GM18909 (cell line): Measurements from ENCODE around the gene HGS.
"Not testable (repeated sequence)": the region's sequence is repeated elsewhere in the genome, so short reads cannot be mapped to it uniquely, and the experiment has no call there.

Experiments used
- ATAC-seq: cut with Tn5 transposase; IDR thresholded peaks from one replicate; pipeline ENCODE4 v1.9.1; 2021; ENCODE audit warnings: mild to moderate bottlenecking; ENCODE audit not compliant: unreplicated experiment, poor library complexity

HGS gene

DNA sequence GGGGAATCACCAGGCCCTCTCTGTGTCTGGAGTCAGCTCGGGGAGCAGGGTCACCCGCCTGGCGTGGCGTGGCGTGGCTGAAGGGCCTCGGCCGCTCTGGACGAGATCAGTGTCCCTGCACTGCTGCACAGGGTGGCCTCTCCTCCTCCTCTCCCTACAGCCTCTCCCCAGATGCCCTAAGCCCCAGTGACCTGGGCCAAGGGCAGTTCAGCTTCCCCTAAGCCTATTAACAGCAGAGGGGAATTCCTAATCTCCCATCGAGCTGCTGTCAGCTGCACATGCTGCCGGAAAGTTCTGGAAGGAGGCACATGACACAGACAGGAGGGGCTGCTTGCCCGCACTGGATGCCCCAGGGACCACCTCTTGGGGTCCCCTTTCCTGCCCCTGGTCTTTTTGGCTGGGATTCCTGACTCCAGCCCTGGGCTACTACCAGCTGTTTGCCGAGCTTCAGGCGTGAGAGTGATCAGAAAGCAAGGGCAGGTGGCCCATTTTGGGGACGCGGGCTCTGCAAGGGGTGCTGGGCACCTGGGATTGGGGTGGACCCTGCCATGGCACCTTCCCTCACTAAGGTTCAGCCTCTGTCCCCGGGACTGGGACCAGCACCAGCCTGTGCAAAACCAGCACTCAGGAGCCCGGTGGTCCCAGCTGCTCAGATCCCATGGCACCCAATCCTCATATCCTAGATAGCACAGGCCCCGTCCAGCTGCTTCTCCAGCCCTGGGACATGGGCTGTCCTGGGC is 28.3 kb upstream of the HGS start:
- ATAC-seq = no peak

DNA sequence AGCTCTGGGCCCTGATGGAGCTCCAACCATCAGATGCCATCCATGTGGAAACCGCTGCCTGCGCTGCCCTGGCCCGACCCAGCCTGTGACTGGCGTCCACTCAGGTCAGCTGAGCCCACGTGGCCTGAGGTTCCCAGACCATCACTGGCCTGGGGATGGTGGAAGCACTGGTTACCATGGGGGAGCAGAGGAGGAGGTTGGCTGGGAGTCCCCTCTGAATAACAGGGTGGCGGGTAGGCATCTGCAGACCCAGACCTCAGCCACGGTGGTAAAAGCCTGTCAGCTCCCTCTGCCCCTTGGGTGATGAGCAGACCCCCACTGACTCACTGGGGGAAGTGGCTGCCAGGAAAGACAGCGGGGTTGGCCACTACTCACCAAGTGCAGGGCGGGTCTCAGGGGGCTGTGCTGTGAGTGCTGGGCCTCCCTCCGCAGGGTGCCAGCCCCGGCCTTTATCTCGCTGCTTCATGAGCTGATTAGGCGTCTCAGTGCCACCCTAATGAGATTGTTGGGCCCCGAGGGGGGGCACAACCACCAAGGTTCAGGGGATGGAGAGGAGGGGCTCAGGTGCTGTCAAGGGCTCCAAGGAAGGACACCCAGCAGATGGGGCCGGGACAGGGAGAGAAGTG is 27.6 kb upstream of the HGS start, which contains the start of gene PDE6G:
Gene PDE6G (minus strand): TSS at position 425 of the 626 bp plus-strand sequence. CDS start 3,237 bp downstream, outside the sequence.
- no peak for ATAC-seq

DNA sequence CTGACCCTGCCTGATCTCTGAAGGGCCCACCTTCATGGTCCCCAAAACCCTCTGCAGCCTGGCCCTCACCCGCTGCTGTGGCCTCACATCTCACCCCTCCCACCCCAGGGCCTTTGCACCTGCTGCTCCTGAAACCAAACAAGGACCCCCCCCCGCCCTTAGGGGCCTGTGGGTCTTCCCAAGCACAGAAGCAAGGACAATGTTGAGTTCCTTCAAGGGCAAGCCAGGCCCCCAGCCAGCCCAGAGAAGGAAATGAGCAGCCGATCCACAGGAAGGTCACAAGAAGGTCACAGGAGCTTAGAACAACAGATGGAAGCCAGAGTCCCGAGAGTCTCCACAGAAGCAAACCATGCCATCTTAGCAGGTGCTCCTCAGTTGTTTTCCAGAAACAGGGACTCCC is 27.0 kb upstream of the HGS start:
- ATAC-seq = no peak

DNA sequence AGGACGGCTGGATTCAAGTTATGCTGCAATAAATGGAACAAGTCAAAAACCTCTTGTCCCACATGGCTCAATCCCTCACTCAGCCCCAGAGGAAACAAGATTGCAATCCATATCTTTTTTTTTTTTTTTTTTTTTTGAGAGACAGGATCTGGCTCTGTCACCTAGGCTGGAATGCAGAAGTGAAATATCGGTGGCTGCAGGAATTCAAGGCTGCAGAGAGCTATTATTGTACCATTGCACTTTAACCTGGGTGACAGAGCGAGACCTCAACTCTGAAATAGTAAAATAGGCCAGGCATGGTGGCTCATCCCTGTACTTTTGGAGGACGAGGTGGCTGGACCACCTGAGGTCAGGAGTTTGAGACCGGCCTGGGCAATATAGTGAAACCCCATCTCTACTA is 24.8 kb upstream of the HGS start:
- no peak for ATAC-seq

GRCh38 chr17:81660441-81660840 is 23.4 kb upstream of the HGS start:
- no peak for ATAC-seq

DNA sequence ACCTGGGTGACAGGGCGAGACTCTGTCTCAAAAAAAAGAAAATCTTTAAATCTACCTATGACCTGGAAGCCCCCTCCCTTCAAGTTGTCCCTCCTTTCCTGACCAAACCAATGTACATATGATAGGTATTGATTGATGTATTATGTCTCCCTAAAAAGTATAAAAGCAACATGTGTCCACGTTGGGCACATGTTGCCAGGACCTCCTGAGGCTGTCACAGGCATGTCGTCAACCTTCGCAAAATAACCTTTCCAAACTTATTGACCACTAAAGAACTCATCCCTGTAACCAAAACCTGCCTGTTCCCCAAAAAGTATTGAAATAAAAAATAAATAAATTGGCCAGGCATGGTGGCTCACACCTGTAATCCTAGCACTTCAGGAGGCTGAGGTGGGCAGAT is 21.8 kb upstream of the HGS start:
- no peak for ATAC-seq

DNA sequence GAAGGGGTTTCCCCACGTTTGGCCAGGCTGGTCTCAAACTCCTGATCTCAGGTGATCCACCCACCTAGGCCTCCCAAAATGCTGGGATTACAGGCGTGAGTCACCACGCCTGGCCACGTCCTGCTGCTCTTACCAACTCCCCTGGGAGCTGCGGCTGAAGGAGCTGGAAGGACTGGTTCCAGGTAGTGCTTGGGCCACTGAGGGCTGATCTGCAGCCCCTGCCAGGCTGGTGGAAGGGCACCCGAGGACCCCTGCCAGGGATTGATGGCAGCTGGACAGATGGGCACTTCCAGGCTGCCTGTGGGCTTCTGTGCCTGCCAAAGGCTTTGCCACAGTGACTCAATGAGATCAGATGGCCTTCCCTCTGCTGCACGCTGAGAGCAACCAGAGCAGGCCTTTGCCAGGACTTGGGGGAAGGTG is 19.8 kb upstream of the HGS start:
- no peak for ATAC-seq

DNA sequence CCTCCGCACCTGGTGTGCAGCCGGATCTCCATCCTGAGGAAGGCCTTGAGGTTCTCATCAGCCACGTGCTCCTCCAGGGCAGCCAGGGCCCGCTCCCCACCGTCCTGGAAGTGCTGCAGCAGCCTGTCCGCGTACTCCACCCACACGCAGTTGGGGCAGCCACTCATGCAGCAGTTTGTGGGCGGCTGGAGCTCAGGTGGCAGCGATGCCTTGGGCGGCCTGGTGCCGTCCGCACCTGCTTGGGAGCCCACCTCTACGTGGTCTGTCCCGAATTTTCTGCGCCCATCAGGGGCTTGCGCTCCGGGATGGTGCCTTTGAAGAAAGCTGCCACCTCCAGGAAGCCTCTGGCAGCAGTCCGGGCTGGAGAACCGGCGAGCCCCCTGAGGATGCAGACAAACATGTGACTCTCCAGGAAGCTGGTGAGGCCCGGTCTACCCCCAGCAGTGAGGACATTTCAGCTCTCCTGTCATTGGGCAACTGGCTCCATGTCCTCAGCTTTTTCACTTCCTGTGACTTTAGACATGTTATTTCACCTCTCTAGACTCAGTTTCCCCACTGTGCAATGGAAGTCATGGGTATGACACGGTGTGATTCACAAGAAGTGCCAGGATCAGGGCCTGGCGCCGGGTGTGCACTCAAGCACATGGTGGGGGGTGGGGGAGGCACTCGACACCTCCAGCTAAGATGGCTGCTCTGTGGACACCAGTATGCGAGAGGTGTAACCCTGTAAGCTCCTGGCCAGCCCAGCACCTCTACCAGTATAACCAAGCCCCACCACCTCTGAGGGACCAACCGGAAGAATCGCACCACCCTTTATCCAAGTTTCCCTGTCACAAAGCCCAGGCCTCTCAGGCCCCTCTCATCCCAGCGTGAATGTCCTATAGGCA is 18.4 kb upstream of the HGS start:
- peak; percentile 27 for ATAC-seq

DNA sequence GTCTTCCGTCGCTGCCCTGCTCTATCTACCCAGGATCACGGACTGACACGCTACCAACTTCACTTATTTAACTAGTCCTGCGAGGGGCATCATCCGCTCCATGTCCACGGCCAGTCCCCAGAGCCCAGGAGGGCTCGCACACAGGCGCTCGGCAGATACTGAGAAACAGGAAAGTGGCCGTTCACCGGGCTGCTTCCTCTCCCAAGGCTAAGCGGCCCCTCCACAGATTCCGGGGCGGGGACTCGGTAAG is 17.8 kb upstream of the HGS start:
- ATAC-seq = no peak

- ATAC-seq = peak; percentile 92
Measured at GRCh38 chr17:81666342-81667191, 17.2 kb upstream of the HGS start, which contains the start of the genes CCDC137 and OXLD1. Gene CCDC137, plus strand, starts transcription at chr17:81666737. Its CDS starts 30 bp downstream, at chr17:81666767. Gene OXLD1, minus strand, starts transcription at chr17:81666605. Its CDS starts 28 bp downstream, at chr17:81666577.

GRCh38 chr17:81667754-81668153 is 16.1 kb upstream of the HGS start:
- ATAC-seq = no peak

DNA sequence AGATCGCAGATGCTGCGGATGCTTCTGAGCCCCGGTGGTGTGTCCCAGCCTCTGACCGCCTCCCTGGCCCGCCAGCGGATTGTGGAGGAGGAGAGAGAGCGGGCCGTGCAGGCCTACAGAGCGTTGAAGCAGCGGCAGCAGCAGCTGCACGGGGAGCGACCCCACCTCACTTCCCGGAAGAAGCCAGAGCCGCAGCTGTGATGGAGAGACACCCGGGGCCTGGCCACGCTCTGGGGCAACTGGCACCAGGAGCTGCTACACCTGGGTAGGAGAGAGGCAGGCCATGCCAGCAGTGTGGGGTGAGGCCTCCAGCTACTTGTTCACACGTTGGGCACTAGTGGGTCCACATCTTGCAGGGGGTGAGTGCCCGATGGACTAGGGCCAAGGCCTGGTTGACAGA is 11.3 kb upstream of the HGS start:
- no peak for ATAC-seq

DNA sequence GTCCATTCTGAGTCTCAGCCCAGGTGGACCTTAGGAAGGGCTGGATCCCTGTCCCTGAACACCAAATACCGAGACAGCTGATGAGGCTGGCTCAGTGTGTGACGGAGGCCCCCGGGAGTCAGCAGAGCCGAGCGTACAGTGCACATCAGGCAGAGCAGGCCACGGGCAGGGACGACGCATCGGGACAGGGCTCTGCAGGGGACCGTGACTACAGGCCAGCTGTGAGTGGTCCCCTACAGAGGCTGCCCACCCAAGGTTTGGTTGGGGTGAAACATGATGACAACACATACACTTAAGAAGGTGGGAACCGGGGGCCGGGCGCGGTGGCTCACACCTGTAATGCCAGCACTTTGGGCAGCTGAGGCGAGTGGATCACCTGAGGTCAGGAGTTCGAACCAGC is 10.9 kb upstream of the HGS start:
- ATAC-seq = no peak

- no peak for ATAC-seq
Measured at GRCh38 chr17:81673561-81674258, 10.1 kb upstream of the HGS start.

DNA sequence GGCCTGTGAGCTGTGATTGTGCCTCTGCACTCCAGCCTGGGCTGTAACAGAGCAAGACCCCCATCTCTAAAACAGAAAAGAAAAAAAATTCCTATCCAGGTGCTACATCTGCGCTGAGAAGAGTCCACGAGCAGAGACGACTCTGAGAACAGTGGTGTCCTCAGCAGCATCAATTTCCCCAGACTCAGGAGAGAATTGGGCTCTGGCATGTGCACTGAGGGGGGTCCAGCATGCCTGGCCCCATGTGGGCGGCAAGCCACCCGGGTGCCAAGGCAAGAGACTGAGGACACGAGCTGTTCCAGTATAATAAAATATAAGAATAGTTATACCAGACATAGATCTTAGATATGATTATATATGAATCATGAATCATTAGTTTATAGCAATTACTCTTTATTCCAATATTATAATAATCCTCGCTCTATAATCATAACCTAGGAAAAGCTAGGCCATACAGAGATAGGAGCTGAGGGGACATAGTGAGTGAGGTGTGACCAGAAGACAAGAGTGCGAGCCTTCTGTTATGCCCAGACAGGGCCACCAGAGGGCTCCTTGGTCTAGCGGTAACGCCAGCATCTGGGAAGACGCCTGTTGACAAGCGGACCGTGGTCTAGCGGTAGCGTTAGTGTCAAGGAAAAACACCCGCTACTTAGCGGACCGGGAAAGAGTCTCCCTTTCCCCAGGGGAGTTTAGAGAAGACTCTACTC is 8.1 kb upstream of the HGS start:
- not testable (repeated sequence) for ATAC-seq

DNA sequence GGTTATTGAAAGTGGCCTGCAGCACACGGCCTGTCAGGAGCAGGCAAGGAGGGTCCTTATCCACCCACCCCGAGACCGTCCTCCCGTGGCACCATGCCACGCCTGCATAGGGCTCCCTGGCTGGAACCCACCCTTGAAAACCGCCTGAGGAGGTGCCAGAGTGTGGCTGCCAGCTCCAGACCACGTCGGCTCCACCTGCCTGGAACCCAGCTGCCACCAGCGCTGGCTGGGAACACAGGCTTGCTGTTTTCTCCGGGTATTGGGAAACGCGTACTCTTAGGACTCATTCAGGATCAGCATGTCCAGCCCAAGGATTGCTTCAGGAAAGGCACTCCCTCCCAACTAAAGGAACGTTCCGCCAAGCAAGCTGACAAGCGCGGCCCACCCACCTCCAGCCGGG is 6.9 kb upstream of the HGS start:
- ATAC-seq = no peak

DNA sequence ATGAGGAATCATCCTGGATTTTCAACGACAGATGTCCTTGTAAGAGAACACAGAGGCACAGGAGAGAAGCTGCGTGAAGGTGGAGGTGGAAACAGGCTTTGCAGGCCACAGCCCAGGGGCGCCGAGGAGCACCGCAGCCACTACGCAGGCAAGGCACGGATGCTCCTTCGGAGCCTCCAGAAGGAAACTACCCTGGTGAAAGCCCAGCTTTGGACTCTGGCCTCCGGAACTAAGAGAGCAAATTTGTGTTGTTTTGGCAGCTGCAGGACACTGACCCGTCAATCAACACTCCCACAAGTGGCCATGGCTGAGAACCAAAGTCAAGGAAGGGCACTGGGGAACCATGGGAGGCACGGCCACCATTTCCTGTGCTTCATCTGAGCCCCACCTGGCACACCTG is 3.7 kb upstream of the HGS start:
- ATAC-seq = no peak

DNA sequence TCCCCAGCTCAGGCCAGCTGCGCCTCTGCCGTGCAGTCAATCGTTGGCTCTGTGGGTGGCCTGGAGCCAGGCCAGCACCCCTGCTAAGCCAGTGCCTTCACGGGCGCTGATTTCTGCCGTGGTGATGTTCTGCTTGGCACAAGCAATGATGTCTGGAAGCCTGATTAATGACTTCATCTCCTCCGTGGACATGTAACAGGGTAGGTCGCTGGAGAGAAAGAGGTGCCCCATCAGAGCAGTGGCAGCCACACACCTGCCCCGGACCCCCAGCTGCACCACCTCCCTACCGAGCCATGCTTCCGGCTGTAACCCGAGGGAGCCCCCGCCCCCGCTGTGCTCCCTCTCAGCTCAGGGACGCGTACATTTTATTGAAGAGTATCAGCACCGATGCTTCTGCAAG is 2.1 kb upstream of the HGS start:
- no peak for ATAC-seq

DNA sequence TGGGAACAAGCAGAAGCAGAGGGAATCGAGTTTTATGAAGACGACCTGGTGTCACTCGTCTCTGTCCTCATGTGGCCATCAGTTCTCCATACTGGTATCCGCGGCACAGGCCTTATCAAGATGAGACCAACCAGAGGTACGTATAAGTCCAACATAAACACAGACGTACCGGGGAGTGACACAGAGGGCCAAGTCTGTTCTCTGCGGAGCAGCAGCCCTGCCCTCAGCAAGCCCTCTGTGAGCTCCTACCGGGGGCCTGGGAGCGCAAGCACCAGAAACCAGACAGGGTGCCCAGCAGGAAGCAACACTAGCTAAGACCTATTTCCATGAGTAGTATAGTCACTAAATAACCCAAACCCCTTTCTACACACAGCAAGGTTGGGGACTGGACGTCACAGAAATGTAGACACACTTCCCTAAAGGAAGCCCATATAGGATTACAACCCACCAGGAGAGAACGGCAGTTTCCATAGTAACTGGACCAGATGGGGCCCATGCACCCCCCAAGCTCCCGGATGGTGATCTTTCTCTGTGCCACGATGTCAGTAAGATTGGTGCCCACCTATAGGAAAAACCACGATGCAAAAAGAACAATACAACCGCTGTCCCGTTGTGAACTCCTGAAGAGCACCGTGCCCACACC is 1.1 kb upstream of the HGS start:
- ATAC-seq = no peak
